ENCODE measurements around the gene ATP8A1.
"Not testable (repeated sequence)": the region's sequence is repeated elsewhere in the genome, so short reads cannot be mapped to it uniquely, and the experiment has no call there.

DNA sequence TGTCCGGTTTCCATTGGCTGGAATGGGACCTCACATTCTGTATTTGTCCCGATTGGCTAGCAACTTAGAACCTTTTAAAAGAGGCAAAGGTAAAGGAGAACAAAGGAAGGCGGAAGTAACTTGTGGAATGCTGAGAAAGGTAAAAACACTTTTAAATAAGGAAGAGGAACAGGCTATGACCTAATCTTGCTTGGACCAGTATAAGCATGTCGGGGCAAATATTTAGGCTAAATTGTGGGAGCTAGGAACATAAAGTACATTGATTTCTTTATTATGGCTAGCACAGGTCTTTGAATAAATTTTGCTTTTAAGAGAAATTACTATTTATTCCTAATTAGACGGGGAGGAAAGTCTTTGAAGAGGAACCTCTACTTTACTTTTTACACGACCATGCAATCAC lies 170.7 kb downstream of the ATP8A1 start:
- not testable (repeated sequence) for TF ChIP-seq FOXK1 (CRISPR knock-in tag; IDR thresholded peaks at IDR 0.05)
- TF ChIP-seq, protein P1, sequence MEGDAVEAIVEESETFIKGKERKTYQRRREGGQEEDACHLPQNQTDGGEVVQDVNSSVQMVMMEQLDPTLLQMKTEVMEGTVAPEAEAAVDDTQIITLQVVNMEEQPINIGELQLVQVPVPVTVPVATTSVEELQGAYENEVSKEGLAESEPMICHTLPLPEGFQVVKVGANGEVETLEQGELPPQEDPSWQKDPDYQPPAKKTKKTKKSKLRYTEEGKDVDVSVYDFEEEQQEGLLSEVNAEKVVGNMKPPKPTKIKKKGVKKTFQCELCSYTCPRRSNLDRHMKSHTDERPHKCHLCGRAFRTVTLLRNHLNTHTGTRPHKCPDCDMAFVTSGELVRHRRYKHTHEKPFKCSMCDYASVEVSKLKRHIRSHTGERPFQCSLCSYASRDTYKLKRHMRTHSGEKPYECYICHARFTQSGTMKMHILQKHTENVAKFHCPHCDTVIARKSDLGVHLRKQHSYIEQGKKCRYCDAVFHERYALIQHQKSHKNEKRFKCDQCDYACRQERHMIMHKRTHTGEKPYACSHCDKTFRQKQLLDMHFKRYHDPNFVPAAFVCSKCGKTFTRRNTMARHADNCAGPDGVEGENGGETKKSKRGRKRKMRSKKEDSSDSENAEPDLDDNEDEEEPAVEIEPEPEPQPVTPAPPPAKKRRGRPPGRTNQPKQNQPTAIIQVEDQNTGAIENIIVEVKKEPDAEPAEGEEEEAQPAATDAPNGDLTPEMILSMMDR (IDR thresholded peaks at IDR 0.05), result not testable (repeated sequence)
